Neural progenitor cell (in vitro differentiated cells): ENCODE data around the gene SH3BGRL. TPM values are rescaled to one million over a fixed set of nuclear protein-coding genes. Genes with fewer than 3 reads are reported as not detected.

ENCODE experiments used
- DNase-seq: peaks from one replicate; pipeline ENCODE4 v3.0.0-alpha.2; 2016; ENCODE audit warnings: low spot score
- H2AFZ ChIP-seq: fragments of 200-600 bp; sonication (generic); replicated peaks from 2 replicates; pipeline ENCODE4 v1.6.1; 2016; ENCODE audit warnings: antibody characterized with exemption
- H3F3A ChIP-seq: fragments of 200-600 bp; sonication (generic); 2 replicates; pipeline ENCODE4 v1.6.1; 2016; ENCODE audit warnings: antibody characterized with exemption, low read depth
- H3K27ac ChIP-seq: fragments of 200-600 bp; sonication (generic); 2 replicates; pipeline ENCODE4 v1.5.1; 2016; ENCODE audit warnings: mild to moderate bottlenecking
- H3K27me3 ChIP-seq: fragments of 200-600 bp; sonication (generic); 2 replicates; pipeline ENCODE4 v1.6.1; 2016; ENCODE audit warnings: mild to moderate bottlenecking, moderate library complexity
- H3K36me3 ChIP-seq: fragments of 200-600 bp; sonication (generic); 2 replicates; pipeline ENCODE4 v1.5.1; 2016
- H3K4me1 ChIP-seq: fragments of 200-600 bp; sonication (generic); 2 replicates; pipeline ENCODE4 v1.6.1; 2016; ENCODE audit warnings: mixed run types
- H3K4me2 ChIP-seq: fragments of 200-600 bp; sonication (generic); 2 replicates; pipeline ENCODE4 v1.6.1; 2016
- H3K4me3 ChIP-seq: fragments of 200-600 bp; sonication (generic); 2 replicates; pipeline ENCODE4 v1.5.1; 2016
- H3K79me2 ChIP-seq: fragments of 200-600 bp; sonication (generic); 2 replicates; pipeline ENCODE4 v1.6.1; 2016; ENCODE audit warnings: low read depth
- H3K9ac ChIP-seq: fragments of 200-600 bp; sonication (generic); 2 replicates; pipeline ENCODE4 v1.6.1; 2016
- H3K9me3 ChIP-seq: fragments of 200-600 bp; sonication (generic); 2 replicates; pipeline ENCODE4 v1.5.1; 2016; ENCODE audit warnings: low read depth
- H4K20me1 ChIP-seq: fragments of 200-600 bp; sonication (generic); 2 replicates; pipeline ENCODE4 v1.6.1; 2016; ENCODE audit warnings: low read depth
- H3K27ac Mint-ChIP-seq: 3 replicates; pipeline ENCODE4 v1.8.0; 2021; ENCODE audit warnings: mixed read lengths
- H3K27me3 Mint-ChIP-seq: 2 replicates; pipeline ENCODE4 v1.8.0; 2022; ENCODE audit warnings: low read depth, mild to moderate bottlenecking, inconsistent platforms, moderate library complexity, mixed read lengths; ENCODE audit not compliant: insufficient read depth
- H3K36me3 Mint-ChIP-seq: 3 replicates; pipeline ENCODE4 v1.8.0; 2021; ENCODE audit warnings: mixed read lengths
- H3K4me1 Mint-ChIP-seq: 3 replicates; pipeline ENCODE4 v1.8.0; 2021; ENCODE audit warnings: mixed read lengths
- H3K4me3 Mint-ChIP-seq: 3 replicates; pipeline ENCODE4 v1.8.0; 2021; ENCODE audit warnings: mild to moderate bottlenecking, moderate library complexity, mixed read lengths
- H3K9me3 Mint-ChIP-seq: 3 replicates; pipeline ENCODE4 v1.8.0; 2020; ENCODE audit warnings: mixed read lengths
- EZH2 ChIP-seq: fragments of 200-600 bp; sonication (generic); IDR thresholded peaks from 2 replicates; pipeline ENCODE4 v1.6.1; 2017; ENCODE audit warnings: antibody characterized with exemption, mild to moderate bottlenecking, moderate library complexity
- EZH2phosphoT487 ChIP-seq: fragments of 200-600 bp; sonication (generic); IDR thresholded peaks from 2 replicates; pipeline ENCODE4 v1.6.1; 2017; ENCODE audit warnings: antibody characterized with exemption
- total RNA-seq: library from RNA; depleted of rRNA; stranded (reverse); fragments of >200 nt; gene quantifications from 2 replicates; pipeline ENCODE4 v1.2.3, GENCODE V29; 2015; ENCODE audit warnings: low replicate concordance
- TF ChIP-seq, protein P1 (sequence below): fragments of 200-600 bp; sonication (generic); IDR thresholded peaks from 2 replicates; pipeline ENCODE4 v1.5.1; 2017; ENCODE audit warnings: antibody characterized with exemption, mild to moderate bottlenecking

Gene SH3BGRL
- total RNA-seq, 1 donor from 2014 or later = 127 TPM

DNA sequence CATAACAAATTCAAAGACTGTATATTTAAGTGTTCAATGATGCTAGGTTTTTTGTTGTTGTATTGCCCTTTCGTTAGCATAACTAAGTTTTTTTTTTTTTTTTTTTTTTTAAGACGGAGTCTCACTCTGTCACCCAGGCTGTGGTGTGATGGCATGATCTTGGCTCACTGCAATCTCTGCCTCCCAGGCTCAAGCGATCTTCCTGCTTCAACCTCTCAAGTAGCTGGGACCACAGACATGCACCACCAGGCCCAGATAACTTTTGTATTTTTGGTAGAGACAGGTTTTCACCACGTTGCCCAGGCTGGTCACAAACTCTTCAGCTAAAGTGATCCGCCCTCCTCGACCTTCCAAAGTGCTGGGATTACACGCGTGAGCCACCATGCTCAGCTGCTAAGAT lies 7.0 kb downstream of the SH3BGRL start:
- no peak overlapping the region for H3K27ac Mint-ChIP-seq
- Histone ChIP-seq H3K4me1 (no peaks in the 10 kb centered on the region), H3K27me3 (no peaks in the 10 kb centered on the region), H3K36me3 (no peaks in the 10 kb centered on the region), H3K4me2 (no peak overlapping the region), H3K27ac (no peak overlapping the region), H2AFZ (no peak overlapping the region), H3F3A (no peaks in the 10 kb centered on the region), H3K79me2 (peaks cover 45% of the 10 kb centered on the region), H3K4me3 (no peak overlapping the region), H3K9ac (no peak overlapping the region), H4K20me1 (no peaks in the 10 kb centered on the region), H3K9me3 (peaks cover 7% of the 10 kb centered on the region)
- no peaks in the 10 kb centered on the region for H3K27me3 Mint-ChIP-seq
- TF ChIP-seq, protein P1, sequence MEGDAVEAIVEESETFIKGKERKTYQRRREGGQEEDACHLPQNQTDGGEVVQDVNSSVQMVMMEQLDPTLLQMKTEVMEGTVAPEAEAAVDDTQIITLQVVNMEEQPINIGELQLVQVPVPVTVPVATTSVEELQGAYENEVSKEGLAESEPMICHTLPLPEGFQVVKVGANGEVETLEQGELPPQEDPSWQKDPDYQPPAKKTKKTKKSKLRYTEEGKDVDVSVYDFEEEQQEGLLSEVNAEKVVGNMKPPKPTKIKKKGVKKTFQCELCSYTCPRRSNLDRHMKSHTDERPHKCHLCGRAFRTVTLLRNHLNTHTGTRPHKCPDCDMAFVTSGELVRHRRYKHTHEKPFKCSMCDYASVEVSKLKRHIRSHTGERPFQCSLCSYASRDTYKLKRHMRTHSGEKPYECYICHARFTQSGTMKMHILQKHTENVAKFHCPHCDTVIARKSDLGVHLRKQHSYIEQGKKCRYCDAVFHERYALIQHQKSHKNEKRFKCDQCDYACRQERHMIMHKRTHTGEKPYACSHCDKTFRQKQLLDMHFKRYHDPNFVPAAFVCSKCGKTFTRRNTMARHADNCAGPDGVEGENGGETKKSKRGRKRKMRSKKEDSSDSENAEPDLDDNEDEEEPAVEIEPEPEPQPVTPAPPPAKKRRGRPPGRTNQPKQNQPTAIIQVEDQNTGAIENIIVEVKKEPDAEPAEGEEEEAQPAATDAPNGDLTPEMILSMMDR = no peak
- TF ChIP-seq EZH2phosphoT487 (no peak), EZH2 (no peak)
- DNase-seq = no peak
- H3K4me1 Mint-ChIP-seq = no peaks in the 10 kb centered on the region
- peaks cover 24% of the 10 kb centered on the region for H3K9me3 Mint-ChIP-seq
- H3K4me3 Mint-ChIP-seq = no peak overlapping the region
- peaks cover 23% of the 10 kb centered on the region for H3K36me3 Mint-ChIP-seq

DNA sequence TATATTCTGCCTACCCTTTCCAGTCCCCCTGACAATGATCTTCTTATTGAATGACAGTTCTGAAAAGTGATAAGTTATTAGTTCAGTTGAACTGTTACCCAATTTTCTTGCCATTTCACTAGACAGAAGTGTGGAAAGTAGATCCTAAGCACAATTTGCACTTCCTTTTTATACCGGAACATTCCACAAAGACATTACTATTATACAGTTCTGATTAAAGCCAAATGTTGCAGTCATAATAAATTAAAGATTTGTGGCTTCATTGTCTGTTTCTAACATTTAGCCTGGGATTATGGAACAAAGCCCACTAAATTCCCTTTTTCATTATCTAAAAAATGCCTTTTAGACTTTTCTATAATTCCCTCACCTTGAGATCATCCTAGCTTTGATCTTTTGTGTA lies 13.8 kb downstream of the SH3BGRL start:
- TF ChIP-seq, protein P1 = no peak
- TF ChIP-seq EZH2 (no peak), EZH2phosphoT487 (no peak)
- peaks cover 14% of the 10 kb centered on the region for H3K9me3 Mint-ChIP-seq
- no peaks in the 10 kb centered on the region for H3K27me3 Mint-ChIP-seq
- Histone ChIP-seq H3K4me3 (no peak overlapping the region), H3K27ac (no peak overlapping the region), H3F3A (no peaks in the 10 kb centered on the region), H3K27me3 (no peaks in the 10 kb centered on the region), H3K4me2 (no peak overlapping the region), H3K79me2 (peaks cover 2% of the 10 kb centered on the region), H3K9ac (no peak overlapping the region), H3K36me3 (no peaks in the 10 kb centered on the region), H2AFZ (no peak overlapping the region), H3K9me3 (no peaks in the 10 kb centered on the region), H3K4me1 (no peaks in the 10 kb centered on the region), H4K20me1 (no peaks in the 10 kb centered on the region)
- no peak overlapping the region for H3K27ac Mint-ChIP-seq
- peaks cover 7% of the 10 kb centered on the region for H3K36me3 Mint-ChIP-seq
- no peak for DNase-seq
- no peaks in the 10 kb centered on the region for H3K4me1 Mint-ChIP-seq
- no peak overlapping the region for H3K4me3 Mint-ChIP-seq

DNA sequence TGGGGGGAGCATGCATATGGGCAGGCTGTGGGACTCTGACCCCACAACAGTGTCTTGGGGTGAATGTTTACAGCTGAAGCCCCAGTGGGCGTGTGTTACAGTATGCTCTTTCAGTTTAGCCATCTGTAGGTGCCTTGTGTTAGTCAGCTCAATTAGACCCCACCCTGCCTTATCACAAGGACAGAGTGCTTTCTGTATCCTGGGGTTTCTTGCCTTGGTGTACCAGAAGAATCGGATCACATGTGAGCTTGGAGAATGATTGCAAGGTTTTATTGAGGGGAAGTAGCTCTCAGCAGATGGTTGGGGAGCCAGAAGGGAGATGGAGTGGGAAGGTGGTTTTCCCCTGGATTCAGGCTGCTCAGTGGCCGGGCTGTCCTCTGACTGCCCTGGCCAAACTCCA lies 27.3 kb downstream of the SH3BGRL start:
- Histone ChIP-seq H3K9me3 (no peaks in the 10 kb centered on the region), H2AFZ (no peak overlapping the region), H3K4me2 (no peak overlapping the region), H3K36me3 (no peaks in the 10 kb centered on the region), H3K27ac (no peak overlapping the region), H3F3A (no peaks in the 10 kb centered on the region), H3K79me2 (peaks cover 9% of the 10 kb centered on the region), H3K4me3 (no peak overlapping the region), H3K9ac (no peak overlapping the region), H4K20me1 (no peaks in the 10 kb centered on the region), H3K4me1 (peaks cover 4% of the 10 kb centered on the region), H3K27me3 (no peaks in the 10 kb centered on the region)
- no peak overlapping the region for H3K4me3 Mint-ChIP-seq
- no peaks in the 10 kb centered on the region for H3K9me3 Mint-ChIP-seq
- peaks cover 3% of the 10 kb centered on the region for H3K36me3 Mint-ChIP-seq
- no peaks in the 10 kb centered on the region for H3K4me1 Mint-ChIP-seq
- TF ChIP-seq, protein P1 = no peak
- TF ChIP-seq EZH2 = no peak
- no peak for TF ChIP-seq EZH2phosphoT487
- H3K27me3 Mint-ChIP-seq = no peaks in the 10 kb centered on the region
- DNase-seq = no peak
- no peak overlapping the region for H3K27ac Mint-ChIP-seq
